ENCODE data around the gene SPATS2.
A peak's percentile ranks its signal among the peaks of the same experiment; 100 is the strongest.

The SPATS2 gene

GRCh38 chr12:49542592-49543160, 175.4 kb downstream of the SPATS2 start:
- peak; percentile 53 for DNase-seq

- DNase-seq, result peak; percentile 54
These were observed 176.1 kb downstream of the SPATS2 start for GRCh38 chr12:49543221-49543913.

GRCh38 chr12:49543914-49544815, 176.9 kb downstream of the SPATS2 start:
- DNase-seq, result peak; percentile 76

GRCh38 chr12:49545815-49546214, 178.6 kb downstream of the SPATS2 start:
- DNase-seq, result no peak

- DNase-seq, result no peak
These were observed 179.2 kb downstream of the SPATS2 start for GRCh38 chr12:49546481-49546880.

GRCh38 chr12:49547090-49547690, 179.9 kb downstream of the SPATS2 start:
- DNase-seq, result no peak

GRCh38 chr12:49548481-49548821, 181.2 kb downstream of the SPATS2 start:
- no peak for DNase-seq

GRCh38 chr12:49548822-49549648, 181.8 kb downstream of the SPATS2 start:
- peak; percentile 76 for DNase-seq

GRCh38 chr12:49549735-49550692, 182.8 kb downstream of the SPATS2 start:
- peak; percentile 55 for DNase-seq

GRCh38 chr12:49550693-49551252, 183.5 kb downstream of the SPATS2 start:
- no peak for DNase-seq

GRCh38 chr12:49552014-49552413, 184.8 kb downstream of the SPATS2 start:
- DNase-seq, result no peak

GRCh38 chr12:49552425-49552824, 185.2 kb downstream of the SPATS2 start:
- no peak for DNase-seq

GRCh38 chr12:49552899-49553298, 185.6 kb downstream of the SPATS2 start:
- no peak for DNase-seq

GRCh38 chr12:49553512-49554088, 186.3 kb downstream of the SPATS2 start:
- DNase-seq, result peak; percentile 61

GRCh38 chr12:49554266-49554665, 187.0 kb downstream of the SPATS2 start:
- no peak for DNase-seq

GRCh38 chr12:49555631-49556390, 188.5 kb downstream of the SPATS2 start:
- no peak for DNase-seq

- no peak for DNase-seq
These were observed 189.3 kb downstream of the SPATS2 start for GRCh38 chr12:49556391-49557186.

- no peak for DNase-seq
These were observed 190.1 kb downstream of the SPATS2 start for GRCh38 chr12:49557187-49557916.
